ENCODE results near the gene SSR1. TPM values are rescaled to one million over a fixed set of nuclear protein-coding genes. Genes with fewer than 3 reads are reported as not detected.
"Not testable (repeated sequence)": the region's sequence is repeated elsewhere in the genome, so short reads cannot be mapped to it uniquely, and the experiment has no call there.

The SSR1 gene
- total RNA-seq, 2 experiments from 2014 or later = 31.6 to 138 TPM

- no TSS peak for BruUV-seq (replicated peaks)
- DNase-seq (ENCODE audit: low spot score) = no peak
- no peak for TF ChIP-seq EZH2phosphoT487 (IDR thresholded peaks at IDR 0.05; ENCODE audit: borderline replicate concordance, low read depth, low read length)
- TF ChIP-seq, protein P1, sequence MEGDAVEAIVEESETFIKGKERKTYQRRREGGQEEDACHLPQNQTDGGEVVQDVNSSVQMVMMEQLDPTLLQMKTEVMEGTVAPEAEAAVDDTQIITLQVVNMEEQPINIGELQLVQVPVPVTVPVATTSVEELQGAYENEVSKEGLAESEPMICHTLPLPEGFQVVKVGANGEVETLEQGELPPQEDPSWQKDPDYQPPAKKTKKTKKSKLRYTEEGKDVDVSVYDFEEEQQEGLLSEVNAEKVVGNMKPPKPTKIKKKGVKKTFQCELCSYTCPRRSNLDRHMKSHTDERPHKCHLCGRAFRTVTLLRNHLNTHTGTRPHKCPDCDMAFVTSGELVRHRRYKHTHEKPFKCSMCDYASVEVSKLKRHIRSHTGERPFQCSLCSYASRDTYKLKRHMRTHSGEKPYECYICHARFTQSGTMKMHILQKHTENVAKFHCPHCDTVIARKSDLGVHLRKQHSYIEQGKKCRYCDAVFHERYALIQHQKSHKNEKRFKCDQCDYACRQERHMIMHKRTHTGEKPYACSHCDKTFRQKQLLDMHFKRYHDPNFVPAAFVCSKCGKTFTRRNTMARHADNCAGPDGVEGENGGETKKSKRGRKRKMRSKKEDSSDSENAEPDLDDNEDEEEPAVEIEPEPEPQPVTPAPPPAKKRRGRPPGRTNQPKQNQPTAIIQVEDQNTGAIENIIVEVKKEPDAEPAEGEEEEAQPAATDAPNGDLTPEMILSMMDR (conservative IDR thresholded peaks at IDR 0.05; ENCODE audit: low read length) = no peak
- ChIA-PET CTCF (ENCODE audit: unreplicated experiment) (no interaction called here), POLR2A (interaction anchor here (0.5 to 2.9 kb wide), 8 partner anchors 9 to 746 kb away, joined by 3 to 12 read pairs (median 4); partner anchors contain the start of genes CAGE1 and RIOK1)
- Histone ChIP-seq H2AFZ (ENCODE audit: low read length) (no peak overlapping the region), H3K36me3 (ENCODE audit: insufficient read depth, low read length) (no peaks in the 10 kb centered on the region), H4K20me1 (ENCODE audit: insufficient read depth, low read length) (no peaks in the 10 kb centered on the region), H3K27ac (ENCODE audit: low read depth, low read length, poor library complexity, severe bottlenecking) (no peak overlapping the region), H3K79me2 (ENCODE audit: insufficient read depth, low read depth, low read length) (no peaks in the 10 kb centered on the region), H3K4me2 (ENCODE audit: low read length) (no peak overlapping the region), H3K9me3 (ENCODE audit: low read length) (no peaks in the 10 kb centered on the region), H3K4me1 (ENCODE audit: insufficient read depth, low read length, poor library complexity, severe bottlenecking) (peaks cover 7% of the 10 kb centered on the region), H3K4me3 (ENCODE audit: low read depth, low read length, poor library complexity, severe bottlenecking) (no peak overlapping the region), H3K9me2 (ENCODE audit: insufficient read depth, low read length) (no peaks in the 10 kb centered on the region)
- intact Hi-C loops (cut with micrococcal nuclease; ENCODE audit: unreplicated experiment) = no loop called here
Measured at GRCh38 chr6:7324520-7324919, 11.5 kb upstream of the SSR1 start.

GRCh38 chr6:7323074-7323473 is 10.1 kb upstream of the SSR1 start:
- no peak overlapping the region for H3K27ac ChIP-seq (ENCODE audit: low read depth, low read length, poor library complexity, severe bottlenecking)
- no peaks in the 10 kb centered on the region for H4K20me1 ChIP-seq (ENCODE audit: insufficient read depth, low read length)
- TF ChIP-seq, protein P1 (conservative IDR thresholded peaks at IDR 0.05; ENCODE audit: low read length) = no peak
- TF ChIP-seq EZH2phosphoT487 (IDR thresholded peaks at IDR 0.05; ENCODE audit: borderline replicate concordance, low read depth, low read length) = no peak
- H3K4me1 ChIP-seq (ENCODE audit: insufficient read depth, low read length, poor library complexity, severe bottlenecking) = peaks cover 7% of the 10 kb centered on the region
- CTCF ChIA-PET (ENCODE audit: unreplicated experiment) = no interaction called here
- H3K79me2 ChIP-seq (ENCODE audit: insufficient read depth, low read depth, low read length) = no peaks in the 10 kb centered on the region
- H3K4me3 ChIP-seq (ENCODE audit: low read depth, low read length, poor library complexity, severe bottlenecking) = no peak overlapping the region
- H3K4me2 ChIP-seq (ENCODE audit: low read length) = no peak overlapping the region
- no peaks in the 10 kb centered on the region for H3K9me3 ChIP-seq (ENCODE audit: low read length)
- H3K9me2 ChIP-seq (ENCODE audit: insufficient read depth, low read length) = no peaks in the 10 kb centered on the region
- BruUV-seq (replicated peaks) = no TSS peak
- intact Hi-C loops (cut with micrococcal nuclease; ENCODE audit: unreplicated experiment) = no loop called here
- no peak overlapping the region for H2AFZ ChIP-seq (ENCODE audit: low read length)
- no peaks in the 10 kb centered on the region for H3K36me3 ChIP-seq (ENCODE audit: insufficient read depth, low read length)
- DNase-seq (ENCODE audit: low spot score) = no peak
- POLR2A ChIA-PET = interaction anchor here (0.8 to 2.9 kb wide), 2 partner anchors 9 to 12 kb away, joined by 3 to 9 read pairs; no protein-coding TSS in a partner anchor

- H3K27ac ChIP-seq (ENCODE audit: low read depth, low read length, poor library complexity, severe bottlenecking); intact Hi-C loops (cut with micrococcal nuclease; ENCODE audit: unreplicated experiment); H4K20me1 ChIP-seq (ENCODE audit: insufficient read depth, low read length); H3K4me1 ChIP-seq (ENCODE audit: insufficient read depth, low read length, poor library complexity, severe bottlenecking); DNase-seq (ENCODE audit: low spot score); H3K36me3 ChIP-seq (ENCODE audit: insufficient read depth, low read length); H3K4me2 ChIP-seq (ENCODE audit: low read length); H3K9me2 ChIP-seq (ENCODE audit: insufficient read depth, low read length); H3K4me3 ChIP-seq (ENCODE audit: low read depth, low read length, poor library complexity, severe bottlenecking); H3K79me2 ChIP-seq (ENCODE audit: insufficient read depth, low read depth, low read length); BruUV-seq (replicated peaks); H3K9me3 ChIP-seq (ENCODE audit: low read length); H2AFZ ChIP-seq (ENCODE audit: low read length); CTCF ChIA-PET (ENCODE audit: unreplicated experiment); POLR2A ChIA-PET: not testable (repeated sequence)
Measured at GRCh38 chr6:7321866-7322265, 8.9 kb upstream of the SSR1 start.

GRCh38 chr6:7319406-7319805 is 6.4 kb upstream of the SSR1 start:
- CTCF ChIA-PET (ENCODE audit: unreplicated experiment); intact Hi-C loops (cut with micrococcal nuclease; ENCODE audit: unreplicated experiment): not testable (repeated sequence)
- POLR2A ChIA-PET = interaction anchor here (0.7 kb wide), 1 partner anchor 725 kb away, joined by 5 read pairs; no protein-coding TSS in a partner anchor

More at GRCh38 chr6:7319406-7319805, 6.4 kb upstream of the SSR1 start:
- H4K20me1 ChIP-seq (ENCODE audit: insufficient read depth, low read length); DNase-seq (ENCODE audit: low spot score); H3K9me2 ChIP-seq (ENCODE audit: insufficient read depth, low read length); H3K79me2 ChIP-seq (ENCODE audit: insufficient read depth, low read depth, low read length); H3K4me2 ChIP-seq (ENCODE audit: low read length); BruUV-seq (replicated peaks); H3K4me1 ChIP-seq (ENCODE audit: insufficient read depth, low read length, poor library complexity, severe bottlenecking); H3K9me3 ChIP-seq (ENCODE audit: low read length); H3K36me3 ChIP-seq (ENCODE audit: insufficient read depth, low read length); H2AFZ ChIP-seq (ENCODE audit: low read length); H3K4me3 ChIP-seq (ENCODE audit: low read depth, low read length, poor library complexity, severe bottlenecking); H3K27ac ChIP-seq (ENCODE audit: low read depth, low read length, poor library complexity, severe bottlenecking): not testable (repeated sequence)

Measured in OCI-LY7 (cell line).